Measurements from ENCODE around the gene GGTLC2.

DNA sequence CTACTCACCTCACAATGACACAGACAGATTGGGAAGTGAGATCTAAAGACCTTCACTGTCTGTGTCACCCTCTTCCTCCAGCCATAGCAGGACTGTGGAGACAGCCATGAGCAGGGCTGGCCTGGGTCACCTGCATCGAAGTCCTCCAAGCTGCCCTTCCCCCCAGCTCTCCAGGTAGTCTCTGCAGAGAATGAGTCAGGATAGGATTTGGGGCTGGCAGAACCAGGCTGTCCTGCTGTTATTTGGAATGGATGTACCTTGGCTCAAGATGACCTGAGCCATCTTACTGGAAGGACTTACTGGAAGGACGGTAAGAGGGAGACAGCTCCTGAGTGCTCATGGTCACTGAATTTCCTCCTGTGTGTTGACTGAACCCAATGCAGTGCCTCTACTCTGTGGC lies 29.2 kb downstream of the GGTLC2 start:
- TF ChIP-seq, protein P1, sequence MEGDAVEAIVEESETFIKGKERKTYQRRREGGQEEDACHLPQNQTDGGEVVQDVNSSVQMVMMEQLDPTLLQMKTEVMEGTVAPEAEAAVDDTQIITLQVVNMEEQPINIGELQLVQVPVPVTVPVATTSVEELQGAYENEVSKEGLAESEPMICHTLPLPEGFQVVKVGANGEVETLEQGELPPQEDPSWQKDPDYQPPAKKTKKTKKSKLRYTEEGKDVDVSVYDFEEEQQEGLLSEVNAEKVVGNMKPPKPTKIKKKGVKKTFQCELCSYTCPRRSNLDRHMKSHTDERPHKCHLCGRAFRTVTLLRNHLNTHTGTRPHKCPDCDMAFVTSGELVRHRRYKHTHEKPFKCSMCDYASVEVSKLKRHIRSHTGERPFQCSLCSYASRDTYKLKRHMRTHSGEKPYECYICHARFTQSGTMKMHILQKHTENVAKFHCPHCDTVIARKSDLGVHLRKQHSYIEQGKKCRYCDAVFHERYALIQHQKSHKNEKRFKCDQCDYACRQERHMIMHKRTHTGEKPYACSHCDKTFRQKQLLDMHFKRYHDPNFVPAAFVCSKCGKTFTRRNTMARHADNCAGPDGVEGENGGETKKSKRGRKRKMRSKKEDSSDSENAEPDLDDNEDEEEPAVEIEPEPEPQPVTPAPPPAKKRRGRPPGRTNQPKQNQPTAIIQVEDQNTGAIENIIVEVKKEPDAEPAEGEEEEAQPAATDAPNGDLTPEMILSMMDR (IDR thresholded peaks at IDR 0.05; ENCODE audit: poor library complexity) = no peak
- TF ChIP-seq EZH2 (IDR thresholded peaks at IDR 0.05; ENCODE audit: borderline replicate concordance) = no peak
